SU-DHL-6 (cell line): Measurements from ENCODE around the gene FAM171A1.
"Not testable (repeated sequence)": the region's sequence is repeated elsewhere in the genome, so short reads cannot be mapped to it uniquely, and the experiment has no call there.

Experiments
- H2AFZ ChIP-seq: fragments of 200-600 bp; sonication (generic); 2 replicates; pipeline ENCODE4 v1.6.1; 2014; ENCODE audit warnings: low read depth, mild to moderate bottlenecking, moderate library complexity, mixed read lengths, antibody characterized with exemption, low read length; ENCODE audit not compliant: severe bottlenecking
- H3F3A ChIP-seq: fragments of 200-600 bp; shearing (Covaris generic); 2 replicates; pipeline ENCODE4 v1.6.0; 2016; ENCODE audit warnings: antibody characterized with exemption, mild to moderate bottlenecking; ENCODE audit not compliant: insufficient read depth
- H3K27ac ChIP-seq: fragments of 200-600 bp; sonication (generic); 2 replicates; pipeline ENCODE4 v1.5.1; 2016; ENCODE audit warnings: low read depth, mild to moderate bottlenecking, low read length, moderate library complexity, mixed read lengths
- H3K27me3 ChIP-seq: fragments of 200-600 bp; sonication (generic), shearing (Covaris generic); 2 replicates; pipeline ENCODE4 v1.6.0; 2014; ENCODE audit warnings: mild to moderate bottlenecking, low read length
- H3K36me3 ChIP-seq: fragments of 200-600 bp; sonication (generic); 2 replicates; pipeline ENCODE4 v1.6.1; 2014; ENCODE audit warnings: mild to moderate bottlenecking, low read length, mixed read lengths
- H3K4me2 ChIP-seq: fragments of 300-600, 200-600 bp; shearing (Covaris generic), sonication (generic); 2 replicates; pipeline ENCODE4 v1.6.0; 2014; ENCODE audit warnings: low read length, low read depth, mild to moderate bottlenecking; ENCODE audit not compliant: poor library complexity, severe bottlenecking
- H3K4me3 ChIP-seq: fragments of 200-600 bp; sonication (generic); 2 replicates; pipeline ENCODE4 v1.5.1; 2014; ENCODE audit warnings: antibody characterized with exemption, low read length, mild to moderate bottlenecking, mixed read lengths; ENCODE audit not compliant: insufficient read depth, poor library complexity, severe bottlenecking
- H3K79me2 ChIP-seq: fragments of 200-600 bp; sonication (generic); 2 replicates; pipeline ENCODE4 v1.6.1; 2014; ENCODE audit warnings: mild to moderate bottlenecking, low read length, moderate library complexity; ENCODE audit not compliant: insufficient read depth
- H3K9ac ChIP-seq: fragments of 200-600 bp; sonication (generic); 2 replicates; pipeline ENCODE4 v1.7.0; 2014; ENCODE audit warnings: mild to moderate bottlenecking, low read length
- H3K9me2 ChIP-seq: fragments of 200-600 bp; sonication (generic); replicated peaks from 2 replicates; pipeline ENCODE4 v1.6.1; 2014; ENCODE audit warnings: low read length; ENCODE audit not compliant: insufficient read depth
- H3K9me3 ChIP-seq: fragments of 200-600 bp; sonication (generic); 2 replicates; pipeline ENCODE4 v1.6.1; 2014; ENCODE audit warnings: low read length, mixed read lengths; ENCODE audit not compliant: insufficient read depth
- H4K20me1 ChIP-seq: fragments of 200-600 bp; sonication (generic); 2 replicates; pipeline ENCODE4 v1.6.1; 2014; ENCODE audit warnings: low read depth, mild to moderate bottlenecking, antibody characterized with exemption, low read length, moderate library complexity, mixed read lengths
- EZH2phosphoT487 ChIP-seq: fragments of 200-600 bp; sonication (generic), shearing (Covaris generic); conservative IDR thresholded peaks from 2 replicates; pipeline ENCODE4 v1.6.1; 2018; ENCODE audit warnings: mild to moderate bottlenecking, antibody characterized with exemption, low read length, moderate library complexity, mixed read lengths
- TF ChIP-seq, protein P1 (sequence below): fragments of 200-600 bp; sonication (generic); IDR thresholded peaks from one replicate; pipeline ENCODE4 v1.5.1; 2017; ENCODE audit warnings: antibody characterized with exemption, mild to moderate bottlenecking, low read length, moderate library complexity; ENCODE audit not compliant: insufficient read depth, poor library complexity, severe bottlenecking

The FAM171A1 gene

DNA sequence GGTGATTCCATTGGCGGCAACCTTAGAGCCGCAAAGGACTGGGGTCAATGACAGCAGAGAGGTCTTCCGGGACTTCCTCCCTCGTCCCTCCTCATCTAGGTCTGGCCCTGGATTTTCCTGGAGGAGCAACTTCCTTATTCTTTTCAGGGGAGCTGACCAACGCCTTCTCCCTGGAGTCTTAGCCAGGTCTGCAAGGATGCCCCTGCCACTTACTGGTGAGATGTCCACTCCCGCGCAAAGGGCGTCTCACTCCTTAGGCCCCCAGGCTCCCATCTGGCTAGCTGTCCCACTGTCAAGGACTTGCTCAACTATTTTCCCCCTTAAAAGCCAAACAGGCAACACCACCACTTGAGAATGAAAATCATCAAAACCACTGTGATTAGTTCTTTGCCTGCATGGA is 160.6 kb downstream of the FAM171A1 start:
- Histone ChIP-seq H2AFZ (no peak overlapping the region), H3K27ac (no peak overlapping the region), H3K27me3 (no peaks in the 10 kb centered on the region), H3K79me2 (no peaks in the 10 kb centered on the region), H3K4me2 (no peak overlapping the region), H3F3A (no peaks in the 10 kb centered on the region), H3K9ac (no peak overlapping the region), H3K9me3 (no peaks in the 10 kb centered on the region), H4K20me1 (no peaks in the 10 kb centered on the region), H3K4me3 (no peak overlapping the region), H3K36me3 (no peaks in the 10 kb centered on the region), H3K9me2 (no peaks in the 10 kb centered on the region)
- TF ChIP-seq EZH2phosphoT487, result no peak
- TF ChIP-seq, protein P1, sequence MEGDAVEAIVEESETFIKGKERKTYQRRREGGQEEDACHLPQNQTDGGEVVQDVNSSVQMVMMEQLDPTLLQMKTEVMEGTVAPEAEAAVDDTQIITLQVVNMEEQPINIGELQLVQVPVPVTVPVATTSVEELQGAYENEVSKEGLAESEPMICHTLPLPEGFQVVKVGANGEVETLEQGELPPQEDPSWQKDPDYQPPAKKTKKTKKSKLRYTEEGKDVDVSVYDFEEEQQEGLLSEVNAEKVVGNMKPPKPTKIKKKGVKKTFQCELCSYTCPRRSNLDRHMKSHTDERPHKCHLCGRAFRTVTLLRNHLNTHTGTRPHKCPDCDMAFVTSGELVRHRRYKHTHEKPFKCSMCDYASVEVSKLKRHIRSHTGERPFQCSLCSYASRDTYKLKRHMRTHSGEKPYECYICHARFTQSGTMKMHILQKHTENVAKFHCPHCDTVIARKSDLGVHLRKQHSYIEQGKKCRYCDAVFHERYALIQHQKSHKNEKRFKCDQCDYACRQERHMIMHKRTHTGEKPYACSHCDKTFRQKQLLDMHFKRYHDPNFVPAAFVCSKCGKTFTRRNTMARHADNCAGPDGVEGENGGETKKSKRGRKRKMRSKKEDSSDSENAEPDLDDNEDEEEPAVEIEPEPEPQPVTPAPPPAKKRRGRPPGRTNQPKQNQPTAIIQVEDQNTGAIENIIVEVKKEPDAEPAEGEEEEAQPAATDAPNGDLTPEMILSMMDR, result no peak

DNA sequence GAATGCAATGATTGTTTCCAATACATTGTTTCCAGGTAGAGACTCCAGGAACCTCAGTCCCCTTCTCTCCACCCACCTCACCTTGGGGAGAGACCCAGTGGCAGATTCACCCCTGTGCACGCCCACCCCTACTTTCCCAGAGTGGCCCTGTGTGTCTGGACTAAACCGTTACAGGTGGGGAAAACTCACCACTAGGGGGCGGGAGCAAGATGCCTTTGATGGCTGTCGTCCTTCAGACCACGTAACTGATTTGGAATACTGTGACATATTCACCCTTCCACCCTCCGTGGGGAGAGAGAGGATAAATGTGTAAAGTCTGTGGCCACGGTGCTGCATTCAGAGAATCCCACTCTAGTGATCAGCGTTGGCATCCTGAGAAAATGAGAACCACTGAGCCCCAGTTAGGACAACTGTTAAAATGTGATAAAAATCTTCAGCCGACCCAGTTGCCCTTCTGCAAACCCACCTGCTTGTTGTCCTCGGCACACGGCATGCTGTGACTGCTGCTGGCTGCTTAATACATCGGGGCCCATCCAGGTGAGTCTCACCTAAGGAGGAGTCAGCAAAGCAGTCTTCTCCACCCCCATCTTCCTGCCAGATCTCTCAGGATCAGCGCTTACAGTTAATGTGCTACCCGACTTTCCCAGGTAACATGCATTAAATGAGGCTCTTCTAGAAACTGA is 161.1 kb downstream of the FAM171A1 start:
- Histone ChIP-seq H3K79me2 (no peaks in the 10 kb centered on the region), H4K20me1 (no peaks in the 10 kb centered on the region), H3F3A (no peaks in the 10 kb centered on the region), H3K4me2 (no peak overlapping the region), H3K27me3 (no peaks in the 10 kb centered on the region), H2AFZ (no peak overlapping the region), H3K9ac (no peak overlapping the region), H3K27ac (no peak overlapping the region), H3K36me3 (no peaks in the 10 kb centered on the region), H3K9me2 (no peaks in the 10 kb centered on the region), H3K4me3 (no peak overlapping the region), H3K9me3 (no peaks in the 10 kb centered on the region)
- no peak for TF ChIP-seq EZH2phosphoT487
- TF ChIP-seq, protein P1, result peak; percentile 82

DNA sequence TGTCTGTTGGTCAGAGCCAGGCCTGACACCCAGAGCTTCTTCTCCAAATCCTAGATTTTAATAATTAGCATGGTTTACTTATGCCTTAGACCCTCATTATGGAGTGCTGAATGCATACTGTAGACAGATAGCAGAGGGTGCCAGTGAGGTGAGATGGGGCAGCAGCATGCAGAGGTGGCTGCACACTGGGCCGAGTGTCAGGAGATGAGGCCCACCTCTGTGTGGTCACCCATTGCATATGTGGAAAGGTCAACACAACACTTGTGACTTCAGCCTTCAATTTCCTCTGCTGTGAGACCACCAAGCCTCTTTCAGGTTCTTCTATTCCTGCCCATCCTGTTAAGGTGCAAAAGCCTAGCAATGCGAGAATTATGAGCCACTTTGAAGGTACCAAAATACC is 162.9 kb downstream of the FAM171A1 start:
- no peaks in the 10 kb centered on the region for H3K9me2 ChIP-seq
- H3K4me3 ChIP-seq, result no peak overlapping the region
- no peaks in the 10 kb centered on the region for H3K36me3 ChIP-seq
- no peaks in the 10 kb centered on the region for H3F3A ChIP-seq
- H3K79me2 ChIP-seq, result no peaks in the 10 kb centered on the region
- no peaks in the 10 kb centered on the region for H4K20me1 ChIP-seq
- no peak overlapping the region for H3K9ac ChIP-seq
- no peak overlapping the region for H3K27ac ChIP-seq
- H3K4me2 ChIP-seq, result no peak overlapping the region
- no peak overlapping the region for H2AFZ ChIP-seq
- H3K9me3 ChIP-seq, result no peaks in the 10 kb centered on the region
- no peaks in the 10 kb centered on the region; the same call in 1 of the 2 replicates for H3K27me3 ChIP-seq
- TF ChIP-seq, protein P1, result no peak
- TF ChIP-seq EZH2phosphoT487, result no peak

DNA sequence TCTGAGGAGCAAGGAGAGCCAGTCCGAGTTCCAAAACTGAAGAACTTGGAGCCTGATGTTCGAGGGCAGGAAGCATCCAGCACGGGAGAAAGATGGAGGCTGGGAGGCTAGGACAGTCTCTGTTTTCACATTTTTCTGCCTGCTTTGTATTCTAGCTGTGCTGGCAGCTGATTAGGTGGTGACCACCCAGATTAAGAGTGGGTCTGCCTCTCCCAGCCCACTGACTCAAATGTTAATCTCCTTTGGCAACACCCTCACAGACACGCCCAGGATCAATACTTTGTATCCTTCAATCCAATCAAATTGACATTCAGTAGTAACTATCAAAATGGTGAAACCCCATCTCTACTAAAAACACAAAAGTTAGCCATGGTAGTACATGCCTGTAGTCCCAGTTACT is 163.7 kb downstream of the FAM171A1 start:
- H3K9me3 ChIP-seq, H3K27me3 ChIP-seq: not testable (repeated sequence)

More for the DNA sequence above, 163.7 kb downstream of the FAM171A1 start:
- H4K20me1 ChIP-seq, H3K9ac ChIP-seq, H3K4me3 ChIP-seq, H3F3A ChIP-seq, H2AFZ ChIP-seq, H3K79me2 ChIP-seq, H3K27ac ChIP-seq, H3K36me3 ChIP-seq, H3K4me2 ChIP-seq, H3K9me2 ChIP-seq: not testable (repeated sequence)
